Ishikawa (cell line): ENCODE data around the gene TRA2B.
A peak's percentile ranks its signal among the peaks of the same experiment; 100 is the strongest.

Source experiments
- CEBPB ChIP-seq: IDR thresholded peaks from 2 replicates; pipeline ENCODE4 v1.6.1; 2012
- CREB1 ChIP-seq: IDR thresholded peaks from 2 replicates; pipeline ENCODE4 v1.6.1; 2012; ENCODE audit warnings: low read depth
- EGR1 ChIP-seq: IDR thresholded peaks from 2 replicates; pipeline ENCODE4 v1.6.1; 2012
- EP300 ChIP-seq: IDR thresholded peaks from 2 replicates; pipeline ENCODE4 v1.6.1; 2012; ENCODE audit warnings: borderline replicate concordance
- FOXM1 ChIP-seq: IDR thresholded peaks from 2 replicates; pipeline ENCODE4 v1.6.1; 2012; ENCODE audit warnings: low read depth, borderline replicate concordance
- MAX ChIP-seq: IDR thresholded peaks from 2 replicates; pipeline ENCODE4 v1.6.1; 2012
- NFIC ChIP-seq: IDR thresholded peaks from 2 replicates; pipeline ENCODE4 v1.6.1; 2012
- RAD21 ChIP-seq: IDR thresholded peaks from 2 replicates; pipeline ENCODE4 v1.6.1; 2012; ENCODE audit warnings: low read depth
- REST ChIP-seq: IDR thresholded peaks from 2 replicates; pipeline ENCODE4 v1.6.1; 2012; ENCODE audit warnings: low read depth, mild to moderate bottlenecking
- TAF1 ChIP-seq: IDR thresholded peaks from 2 replicates; pipeline ENCODE4 v1.6.1; 2012; ENCODE audit warnings: low read depth, mild to moderate bottlenecking
- TCF12 ChIP-seq: IDR thresholded peaks from 2 replicates; pipeline ENCODE4 v1.6.1; 2012; ENCODE audit warnings: low read depth
- TEAD4 ChIP-seq: IDR thresholded peaks from 2 replicates; pipeline ENCODE4 v1.6.1; 2012
- USF1 ChIP-seq: IDR thresholded peaks from 2 replicates; pipeline ENCODE4 v1.6.1; 2012
- YY1 ChIP-seq: IDR thresholded peaks from 2 replicates; pipeline ENCODE4 v1.6.1; 2012; ENCODE audit warnings: low read depth
- ZBTB7A ChIP-seq: IDR thresholded peaks from 2 replicates; pipeline ENCODE4 v1.6.1; 2012; ENCODE audit warnings: low read depth

The TRA2B gene

GRCh38 chr3:185942907-185943759, 5.3 kb upstream of the TRA2B start:
- TF ChIP-seq RAD21 (peak; percentile 76), USF1 (0 out of 2 replicates have a peak, but pooled peaks have one; percentile 7), MAX (0 out of 2 replicates have a peak, but pooled peaks have one; percentile 19), CEBPB (peak; percentile 96), TCF12 (no peak)

- no peak for TF ChIP-seq FOXM1
Observed at GRCh38 chr3:185942396-185942795, 4.6 kb upstream of the TRA2B start.

- no peak for TF ChIP-seq ZBTB7A
- TF ChIP-seq EGR1, result no peak
- no peak for TF ChIP-seq NFIC
- no peak for TF ChIP-seq REST
- TF ChIP-seq CREB1, result no peak
- TF ChIP-seq EP300, result no peak
- TF ChIP-seq USF1, result no peak
- TF ChIP-seq CEBPB, result no peak
- TF ChIP-seq TAF1, result no peak
- TF ChIP-seq RAD21, result no peak
- TF ChIP-seq TCF12, result no peak
- TF ChIP-seq FOXM1, result no peak
- TF ChIP-seq TEAD4, result no peak
- no peak for TF ChIP-seq MAX
- TF ChIP-seq YY1, result no peak
Observed at GRCh38 chr3:185940951-185941350, 3.1 kb upstream of the TRA2B start.

GRCh38 chr3:185939721-185940120, 1.9 kb upstream of the TRA2B start:
- no peak for TF ChIP-seq EGR1
- TF ChIP-seq CREB1, result no peak
- TF ChIP-seq ZBTB7A, result no peak
- TF ChIP-seq TAF1, result no peak
- no peak for TF ChIP-seq CEBPB
- no peak for TF ChIP-seq RAD21
- TF ChIP-seq USF1, result no peak
- TF ChIP-seq NFIC, result no peak
- TF ChIP-seq EP300, result no peak
- TF ChIP-seq YY1, result no peak
- no peak for TF ChIP-seq TEAD4
- TF ChIP-seq REST, result no peak
- TF ChIP-seq FOXM1, result no peak
- TF ChIP-seq MAX, result no peak
- no peak for TF ChIP-seq TCF12

- TF ChIP-seq MAX, result peak; percentile 97
- 0 out of 2 replicates have a peak, but pooled peaks have one; percentile 36 for TF ChIP-seq USF1
- no peak for TF ChIP-seq CREB1
- TF ChIP-seq TAF1, result peak; percentile 65; the same call in 1 of the 2 replicates
- peak; percentile 58; the same call in 1 of the 2 replicates for TF ChIP-seq EP300
- TF ChIP-seq TCF12, result peak; percentile 74
- TF ChIP-seq NFIC, result peak; percentile 98
- TF ChIP-seq TEAD4, result peak; percentile 98
- TF ChIP-seq REST, result no peak
- TF ChIP-seq YY1, result peak; percentile 100
- no peak for TF ChIP-seq ZBTB7A
- TF ChIP-seq EGR1, result peak; percentile 93
- peak; percentile 51; the same call in 1 of the 2 replicates for TF ChIP-seq FOXM1
- TF ChIP-seq RAD21, result no peak
- peak; percentile 6; the same call in 1 of the 2 replicates for TF ChIP-seq CEBPB
Observed at GRCh38 chr3:185936814-185937688, 763 bp downstream of the TRA2B start.
